Islet of Langerhans (tissue), 1 donor: ENCODE results near the gene STAG1.
"Not testable (repeated sequence)": the region's sequence is repeated elsewhere in the genome, so short reads cannot be mapped to it uniquely, and the experiment has no call there.

ENCODE experiments used
- FAIRE-seq: peaks from one replicate; lab custom pipeline; 2011; peaks lifted over from hg19 to GRCh38; lab: Jason Lieb, UNC

STAG1 gene

DNA sequence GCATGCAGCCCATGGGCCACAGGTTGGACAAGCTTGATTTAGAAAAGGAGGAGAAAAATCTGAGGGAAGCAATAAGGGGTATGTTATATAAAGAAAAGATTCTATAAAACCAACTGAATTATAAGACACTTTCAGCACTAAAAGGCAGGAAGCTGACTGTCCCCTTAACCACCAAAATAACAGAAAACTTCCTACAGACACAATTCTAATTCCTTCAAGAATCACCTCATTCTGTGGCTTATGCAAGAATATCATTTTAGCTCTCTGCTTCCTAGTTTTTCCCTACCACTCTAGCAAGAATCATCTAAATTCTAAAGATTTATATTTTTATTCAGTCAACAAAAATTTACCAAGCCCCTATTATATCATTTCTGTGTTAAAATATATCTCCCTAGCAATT is 6.3 kb downstream of the STAG1 start:
- FAIRE-seq: no peak

DNA sequence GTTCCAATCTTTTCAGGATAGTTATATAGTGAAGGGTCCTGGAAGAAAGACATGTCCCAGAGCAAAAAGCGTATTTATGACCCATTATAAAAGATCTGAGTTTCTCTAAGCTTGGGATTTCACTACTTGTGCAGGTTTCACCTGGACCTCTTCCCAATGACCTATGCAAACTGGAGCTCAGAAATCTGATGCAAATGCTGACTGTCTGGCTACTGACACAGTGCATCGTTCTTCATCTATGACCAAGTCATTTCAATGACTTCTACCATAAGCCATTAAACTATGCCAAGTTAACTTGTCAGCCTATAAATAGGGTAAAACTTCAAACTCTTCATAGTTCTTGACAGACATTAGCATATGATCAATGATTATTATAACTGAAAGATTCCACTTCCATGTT is 11.1 kb downstream of the STAG1 start:
- no peak for FAIRE-seq

DNA sequence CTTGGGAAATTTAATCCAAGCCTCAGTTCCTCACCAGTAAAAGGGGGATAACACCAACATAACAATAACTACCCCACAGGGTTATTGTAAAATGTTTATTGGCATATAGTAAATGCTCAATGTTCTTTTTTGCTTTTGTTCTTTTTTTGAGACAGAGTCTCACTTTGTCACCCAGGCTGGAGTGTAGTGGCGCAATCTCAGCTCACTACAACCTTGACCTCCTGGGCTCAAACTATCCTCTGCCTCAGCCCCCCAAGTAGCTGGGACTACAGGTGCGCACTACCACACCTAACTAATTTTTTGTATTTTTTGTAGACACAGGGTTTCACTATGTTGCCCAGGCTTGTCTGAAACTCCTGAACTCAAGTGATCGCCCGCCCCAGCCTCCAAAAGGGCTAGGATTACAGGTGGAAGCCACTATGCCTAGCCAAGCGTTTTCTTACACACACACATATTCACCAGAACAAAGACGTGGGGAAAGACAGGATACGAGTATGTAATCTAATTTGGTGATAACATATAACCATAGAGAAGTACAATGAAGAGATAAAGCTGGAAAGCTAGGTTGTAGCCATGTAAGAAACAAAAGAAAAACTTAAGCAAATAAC is 11.7 kb downstream of the STAG1 start:
- no peak for FAIRE-seq

DNA sequence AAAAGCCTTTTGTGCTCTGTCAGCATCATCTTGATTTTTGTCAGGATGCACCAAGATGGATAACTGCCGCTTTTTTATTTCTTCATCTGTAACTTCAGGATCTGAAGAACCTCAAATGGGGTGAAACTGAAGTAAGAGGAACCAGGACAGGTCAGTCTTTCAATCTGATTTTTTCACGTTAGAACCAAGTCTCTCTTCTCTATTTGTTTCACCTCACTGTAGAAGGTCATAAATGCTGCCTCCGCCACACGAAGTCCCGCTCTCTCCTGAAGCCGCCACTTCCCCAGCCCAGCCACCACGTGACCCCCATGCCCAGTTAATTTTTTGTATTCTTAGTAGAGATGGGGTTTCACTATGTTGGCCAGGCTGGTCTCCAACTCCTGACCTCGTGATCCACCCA is 15.2 kb downstream of the STAG1 start:
- not testable (repeated sequence) for FAIRE-seq

DNA sequence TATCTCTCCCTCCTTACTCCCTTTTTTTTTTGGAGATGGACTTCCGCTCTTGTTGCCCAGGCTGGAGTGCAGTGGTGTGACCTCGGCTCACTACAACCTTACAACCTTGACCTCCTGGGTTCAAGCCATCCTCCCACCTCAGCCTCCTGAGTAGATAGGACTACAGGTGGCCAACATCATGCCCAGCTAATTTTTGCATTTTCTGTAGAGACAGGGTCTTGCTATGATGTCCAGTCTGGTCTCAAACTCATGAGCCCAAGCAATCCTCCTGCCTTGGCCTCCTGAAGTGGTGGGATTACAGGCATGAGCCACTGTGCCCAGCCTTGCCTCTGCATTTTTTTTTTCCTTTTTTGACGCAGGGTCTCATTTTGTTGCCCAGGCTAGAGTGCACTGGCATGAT is 17.1 kb downstream of the STAG1 start:
- FAIRE-seq: no peak

DNA sequence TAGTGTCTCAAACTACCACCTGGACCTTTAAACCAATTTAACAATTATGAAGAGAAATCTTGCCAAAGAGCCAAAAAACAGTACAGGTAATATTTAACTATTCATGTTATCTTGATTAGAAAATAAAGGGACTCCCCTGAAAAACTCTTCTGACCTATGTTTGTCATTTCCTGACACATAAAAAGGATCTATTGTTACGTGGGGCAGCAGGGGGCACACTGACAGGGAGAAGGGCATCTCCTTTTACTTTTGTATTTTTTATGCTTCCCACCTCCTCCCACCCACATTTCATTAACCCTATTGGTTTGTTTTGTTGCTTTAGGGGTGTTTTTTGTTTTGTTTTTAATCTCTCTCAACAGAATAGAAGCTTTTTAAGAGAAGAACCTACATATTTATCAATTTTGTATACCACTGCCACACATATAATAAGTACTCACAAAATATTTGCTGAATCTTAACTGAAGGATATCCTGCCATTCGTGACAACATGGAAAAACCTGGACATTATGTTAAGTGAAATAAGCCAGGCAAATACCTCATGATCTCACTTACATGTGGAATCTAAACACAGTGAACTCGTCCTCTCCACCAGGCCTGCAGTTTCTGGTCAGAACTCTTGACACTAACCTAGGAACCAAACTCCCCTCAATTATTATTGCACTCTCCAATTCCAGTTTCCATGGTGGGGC is 17.7 kb downstream of the STAG1 start:
- FAIRE-seq: no peak

DNA sequence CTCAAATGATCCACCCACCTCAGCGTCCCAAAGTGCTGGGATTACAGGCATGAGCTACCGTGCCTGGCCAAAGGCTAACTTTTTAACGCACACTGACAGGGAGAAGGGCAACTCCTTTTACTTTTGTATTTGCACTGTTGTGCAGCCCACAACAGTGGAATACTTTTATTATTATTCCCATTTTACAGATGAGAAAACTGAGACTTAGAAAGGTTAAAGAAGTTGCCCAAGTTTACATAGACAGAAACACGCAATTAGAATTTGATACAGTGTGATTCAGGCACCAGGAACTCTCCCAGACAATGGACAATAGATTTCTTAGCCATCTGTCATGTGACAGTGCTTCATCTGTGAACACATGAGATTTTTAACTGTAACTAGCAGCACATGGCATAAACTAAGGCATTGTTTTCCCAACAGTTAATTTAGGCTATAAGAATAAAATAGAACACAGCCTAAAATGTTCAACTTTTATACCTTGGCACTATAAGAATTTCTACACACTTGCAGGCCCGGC is 18.8 kb downstream of the STAG1 start:
- no peak for FAIRE-seq

DNA sequence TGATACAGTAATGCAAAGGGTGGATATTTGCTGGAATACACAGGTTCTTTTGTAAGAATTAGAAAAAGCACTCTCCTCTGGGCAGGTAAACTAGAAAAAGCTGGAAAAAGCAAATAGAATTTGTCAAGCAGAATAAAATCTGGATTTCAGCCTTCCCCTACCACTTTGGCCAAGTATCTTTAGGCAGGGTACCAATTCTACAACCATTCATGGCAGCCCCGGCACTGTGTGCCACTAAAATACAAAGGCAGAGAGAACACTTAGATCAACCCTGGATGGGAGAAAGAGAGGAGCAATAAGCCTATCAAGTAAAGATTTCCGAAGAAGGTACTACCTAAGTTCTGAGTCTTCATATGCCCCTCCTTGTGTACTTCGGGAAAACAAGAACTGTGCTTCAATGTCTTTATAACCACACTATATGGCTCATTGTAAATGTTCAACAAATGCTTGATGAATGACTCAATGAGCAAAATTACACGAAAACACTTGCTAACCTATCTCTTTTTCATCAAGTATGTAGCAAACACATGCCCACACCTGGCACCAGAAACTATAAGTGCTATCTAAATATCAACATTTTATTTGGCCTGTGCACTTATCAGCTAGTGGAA is 20.8 kb downstream of the STAG1 start:
- no peak for FAIRE-seq

DNA sequence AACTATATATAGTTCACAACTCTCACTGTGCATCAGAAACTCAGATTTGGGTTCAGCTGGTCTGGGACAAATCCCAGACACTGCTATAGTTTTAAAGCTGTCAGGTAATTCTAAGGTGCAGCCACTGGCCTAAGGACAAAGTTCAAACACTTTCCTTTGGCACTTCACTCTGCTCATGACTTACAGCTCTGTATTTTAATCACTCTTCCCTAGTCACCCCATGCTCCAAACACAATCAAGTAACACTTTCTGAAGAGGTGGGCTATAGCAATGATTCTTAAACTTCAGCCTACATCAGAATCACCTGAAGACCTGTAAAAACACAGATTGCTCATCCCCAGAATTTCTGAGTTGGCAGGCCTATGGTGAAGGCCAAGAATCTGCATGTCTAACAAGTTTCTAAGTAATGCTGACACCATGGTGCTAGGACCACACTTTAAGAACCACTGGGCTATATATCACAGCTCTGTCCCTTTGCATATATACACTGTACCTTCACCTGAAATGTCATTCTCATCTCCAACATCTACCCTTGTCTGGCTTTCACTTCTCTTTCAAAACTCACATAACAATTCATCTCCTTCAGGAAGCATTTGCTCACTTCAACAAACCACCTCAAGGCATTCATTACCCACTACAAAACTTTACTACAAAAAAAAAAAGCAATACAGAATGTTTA is 21.4 kb downstream of the STAG1 start:
- FAIRE-seq: no peak

DNA sequence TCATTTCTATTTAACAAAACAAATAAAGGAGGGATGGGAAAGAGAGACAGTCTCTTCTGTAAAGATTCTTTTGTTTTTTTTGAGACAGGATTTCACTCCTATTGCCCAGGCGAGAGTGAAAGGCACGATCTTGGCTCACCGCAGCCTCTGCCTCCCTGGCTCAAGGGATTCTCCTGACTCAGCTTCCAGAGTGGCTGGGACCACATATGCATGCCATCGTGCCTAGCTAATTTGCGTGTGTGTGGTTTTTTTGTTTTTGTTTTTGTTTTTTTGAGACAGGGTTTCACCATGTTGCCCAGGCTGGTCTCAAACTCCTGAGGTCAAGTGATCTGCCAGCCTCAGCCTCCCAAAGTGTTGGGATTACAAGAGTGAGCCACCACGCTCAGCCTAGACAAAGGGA is 23.3 kb downstream of the STAG1 start:
- no peak for FAIRE-seq

DNA sequence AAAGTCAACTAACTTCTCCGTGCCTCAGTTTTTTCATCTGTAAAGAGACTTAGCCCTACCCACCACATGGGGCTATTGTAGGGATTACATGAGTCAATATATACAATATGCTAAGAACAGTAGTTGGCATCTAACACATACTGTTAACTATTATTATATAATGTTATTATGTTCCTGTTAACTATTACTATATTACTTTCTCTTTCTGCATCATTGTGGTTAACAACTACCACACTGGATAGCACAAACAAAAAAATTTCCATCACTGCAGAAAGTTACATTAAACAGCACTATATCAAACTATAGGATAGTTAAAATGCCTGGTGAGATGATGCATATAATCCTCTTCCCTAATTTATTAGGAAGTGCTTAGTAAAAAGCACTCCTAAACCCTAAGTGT is 23.7 kb downstream of the STAG1 start:
- FAIRE-seq: no peak

DNA sequence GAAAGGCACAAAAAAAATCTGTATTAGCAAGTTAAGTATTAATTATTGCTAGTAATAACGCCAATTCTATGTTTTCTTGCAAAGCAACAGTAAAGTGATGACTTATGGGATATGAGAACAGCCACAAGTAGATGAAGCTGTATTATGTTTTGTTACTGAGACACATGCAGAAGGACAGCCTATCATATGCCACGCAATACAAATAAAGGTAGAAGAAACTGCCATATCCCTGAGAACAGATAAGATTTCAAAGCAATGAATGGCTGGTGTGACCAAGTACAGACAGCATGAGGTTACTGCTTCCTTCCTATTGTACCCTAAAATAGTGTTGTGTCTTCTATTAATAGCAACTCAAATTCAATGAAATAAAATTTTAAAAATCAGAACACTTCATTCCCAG is 26.7 kb downstream of the STAG1 start:
- FAIRE-seq: no peak

DNA sequence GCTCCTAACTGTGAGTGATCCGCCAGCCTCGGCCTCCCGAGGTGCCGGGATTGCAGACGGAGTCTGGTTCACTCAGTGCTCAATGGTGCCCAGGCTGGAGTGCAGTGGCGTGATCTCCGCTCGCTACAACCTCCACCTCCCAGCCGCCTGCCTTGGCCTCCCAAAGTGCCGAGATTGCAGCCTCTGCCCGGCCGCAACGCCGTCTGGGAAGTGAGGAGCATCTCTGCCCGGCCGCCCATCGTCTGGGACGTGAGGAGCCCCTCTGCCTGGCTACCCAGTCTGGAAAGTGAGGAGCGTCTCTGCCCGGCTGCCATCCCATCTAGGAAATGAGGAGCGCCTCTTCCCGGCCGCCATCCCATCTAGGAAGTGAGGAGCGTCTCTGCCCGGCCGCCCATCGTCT is 29.3 kb downstream of the STAG1 start:
- FAIRE-seq: not testable (repeated sequence)

DNA sequence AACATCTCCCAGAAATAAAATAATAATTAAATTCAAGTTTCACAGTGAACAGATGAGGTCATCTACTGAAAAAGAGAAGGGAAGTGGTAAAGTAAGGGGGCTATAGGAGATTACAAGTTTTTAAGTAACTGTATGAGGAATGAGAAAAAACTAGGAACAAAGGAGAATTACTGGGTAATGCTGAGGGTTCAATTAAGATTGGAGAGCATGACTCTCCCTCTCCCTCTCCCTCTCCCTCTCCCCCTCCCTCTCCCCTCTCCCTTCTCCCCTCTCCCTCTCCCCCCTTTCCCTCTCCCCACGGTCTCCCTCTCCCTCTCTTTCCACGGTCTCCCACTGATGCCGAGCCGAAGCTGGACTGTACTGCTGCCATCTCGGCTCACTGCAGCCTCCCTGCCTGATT is 29.8 kb downstream of the STAG1 start:
- not testable (repeated sequence) for FAIRE-seq

DNA sequence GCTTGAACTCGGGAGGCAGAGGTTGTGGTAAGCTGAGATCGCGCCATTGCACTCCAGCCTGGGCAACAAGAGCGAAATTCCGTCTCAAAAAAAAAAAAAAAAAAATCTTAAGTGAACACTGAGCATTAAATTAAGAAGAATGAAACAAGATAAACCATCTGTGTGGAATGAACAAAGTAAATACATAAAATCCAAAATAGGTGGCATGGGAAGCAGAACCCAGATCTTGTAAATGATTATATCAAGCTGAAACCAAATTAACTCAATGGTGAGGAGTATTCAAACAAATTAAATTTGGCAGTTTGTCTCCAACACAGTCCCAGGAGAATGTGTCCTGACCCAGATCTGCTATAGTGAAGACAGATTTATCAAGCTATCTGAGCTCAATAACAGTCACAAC is 32.1 kb downstream of the STAG1 start:
- no peak for FAIRE-seq

DNA sequence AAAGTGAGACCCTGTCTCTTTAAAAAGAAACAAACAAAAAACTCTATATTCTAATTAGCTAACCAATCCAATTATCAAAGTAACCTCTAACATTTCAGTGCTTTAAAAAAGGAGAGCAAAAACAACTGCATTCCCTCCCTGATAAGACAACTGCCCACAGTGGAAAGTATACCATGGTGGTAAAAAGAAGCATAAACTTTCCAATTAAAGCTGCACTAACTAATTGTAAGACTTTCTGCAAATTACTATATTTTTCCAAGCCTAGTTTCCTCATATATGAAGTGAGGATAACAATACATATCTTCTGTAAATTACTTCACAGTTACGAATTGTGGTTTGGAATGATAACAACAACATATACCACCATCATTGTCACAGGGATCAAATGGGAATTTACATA is 35.5 kb downstream of the STAG1 start:
- no peak for FAIRE-seq

DNA sequence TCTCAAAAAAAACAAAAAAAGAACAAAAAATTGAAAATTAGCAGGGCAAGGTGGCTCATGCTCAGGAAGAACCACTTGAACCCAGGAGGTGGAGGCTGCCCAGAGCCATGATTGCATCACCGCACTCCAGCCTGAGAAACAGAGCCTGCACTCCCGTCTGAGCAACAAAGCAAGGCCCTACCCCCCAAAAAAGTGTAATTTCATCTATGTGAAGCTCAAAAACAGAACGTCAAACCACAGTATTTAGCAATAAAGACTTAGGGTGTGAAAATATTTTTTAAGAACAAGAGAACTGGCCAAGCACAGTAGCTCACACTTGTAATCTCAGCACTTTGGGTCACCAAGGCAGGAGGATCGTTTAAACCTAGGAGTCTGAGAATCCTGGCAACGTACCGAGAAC is 38.2 kb downstream of the STAG1 start:
- FAIRE-seq: no peak

DNA sequence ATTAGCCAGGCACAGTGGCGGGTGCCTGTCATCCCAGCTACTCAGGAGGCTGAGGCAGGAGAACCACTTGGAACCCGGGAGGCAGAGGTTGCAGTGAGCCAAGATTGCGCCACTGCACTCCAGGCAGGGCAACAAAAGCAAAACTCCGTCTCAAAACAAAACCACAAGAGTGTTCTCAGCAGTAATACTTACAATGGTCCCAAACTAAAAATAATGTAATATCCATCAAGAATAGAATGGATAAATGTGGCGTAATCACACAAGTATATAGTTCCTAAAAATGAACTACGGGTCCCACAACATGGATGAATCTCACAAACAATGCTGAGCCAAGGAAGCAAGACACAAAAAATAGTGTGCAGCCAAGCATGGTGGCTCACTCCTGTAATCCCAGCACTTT is 39.2 kb downstream of the STAG1 start:
- FAIRE-seq: no peak

DNA sequence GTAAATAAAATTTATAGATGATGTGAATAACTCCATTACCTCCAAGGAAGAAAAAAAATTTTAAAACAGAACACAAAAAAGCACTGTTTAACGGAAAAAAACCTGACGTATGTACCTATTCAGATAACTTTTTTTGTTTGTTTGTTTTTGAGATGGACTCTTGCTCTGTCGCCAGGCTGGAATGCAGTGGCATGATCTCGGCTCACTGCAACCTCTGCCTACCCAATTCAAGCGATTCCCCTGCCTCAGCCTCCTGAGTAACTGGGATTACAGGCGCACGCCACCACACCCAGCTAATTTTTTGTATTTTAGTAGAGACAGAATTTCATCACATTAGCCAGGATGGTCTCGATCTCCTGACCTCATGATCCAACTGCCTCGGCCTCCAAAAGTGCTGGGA is 40.3 kb downstream of the STAG1 start:
- not testable (repeated sequence) for FAIRE-seq

DNA sequence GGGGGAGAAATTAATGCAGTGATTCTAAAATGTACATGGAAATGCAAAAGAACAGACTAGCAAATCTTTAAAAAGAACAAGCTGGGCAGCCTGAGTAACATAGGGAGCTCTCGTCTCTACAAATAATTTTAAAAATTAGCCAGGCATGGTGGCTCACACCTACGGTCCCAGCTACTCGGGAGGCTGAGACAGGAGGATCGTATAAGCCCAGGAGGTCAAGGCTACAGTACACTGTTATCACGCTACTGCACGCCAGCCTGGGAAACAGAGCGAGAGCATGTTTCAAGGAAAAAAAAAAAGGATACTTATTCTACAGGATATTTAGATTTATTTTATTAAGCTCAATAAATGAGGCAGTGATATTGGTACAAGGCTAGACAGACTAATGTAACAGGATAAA is 40.9 kb downstream of the STAG1 start:
- FAIRE-seq: no peak

DNA sequence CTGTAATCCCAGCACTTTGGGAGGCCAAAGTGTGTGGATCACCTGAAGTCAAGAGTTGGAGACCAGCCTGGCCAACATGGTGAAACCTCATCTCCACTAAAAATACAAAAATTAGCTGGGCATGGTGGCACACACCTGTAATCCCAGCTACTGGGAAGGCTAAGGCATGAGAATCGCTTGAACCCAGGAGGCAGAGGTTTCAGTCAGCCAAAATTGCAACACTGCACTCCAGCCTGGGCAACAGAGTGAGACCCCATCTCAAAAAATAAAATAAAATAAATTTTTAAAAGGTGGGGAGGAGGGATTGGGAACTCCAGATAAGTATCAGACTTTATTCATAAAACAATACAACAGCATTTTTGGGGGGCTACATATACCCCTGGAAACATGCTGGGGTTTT is 42.4 kb downstream of the STAG1 start:
- not testable (repeated sequence) for FAIRE-seq

DNA sequence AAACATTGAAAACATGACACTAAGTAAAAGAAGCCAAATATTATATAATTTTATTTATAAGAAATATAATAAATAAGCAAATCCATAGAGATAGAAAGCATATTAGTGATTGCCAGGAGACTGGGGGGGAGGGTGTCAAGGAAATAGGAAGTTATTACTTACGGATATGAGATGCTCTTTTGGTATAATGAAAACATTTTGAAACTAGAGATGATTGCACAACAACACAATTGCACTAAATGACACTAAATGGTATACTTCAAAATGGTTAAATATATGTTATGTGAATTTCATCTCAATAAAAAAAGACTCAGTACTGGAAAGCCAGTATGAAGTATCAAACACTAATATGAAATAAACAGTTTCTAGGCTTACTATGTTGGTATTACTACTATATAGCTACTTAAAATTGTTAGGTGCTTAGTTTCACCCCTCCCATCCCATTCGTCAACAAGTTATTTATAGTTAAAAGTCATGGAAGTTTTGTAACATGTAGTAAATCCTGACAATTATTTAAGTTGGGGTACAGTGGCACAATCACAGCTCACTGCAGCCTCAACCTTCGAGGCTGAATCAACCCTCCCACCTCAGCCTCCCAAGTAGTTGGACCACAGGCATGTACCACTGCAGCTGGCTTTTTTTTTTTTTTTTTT is 43.7 kb downstream of the STAG1 start:
- no peak for FAIRE-seq

DNA sequence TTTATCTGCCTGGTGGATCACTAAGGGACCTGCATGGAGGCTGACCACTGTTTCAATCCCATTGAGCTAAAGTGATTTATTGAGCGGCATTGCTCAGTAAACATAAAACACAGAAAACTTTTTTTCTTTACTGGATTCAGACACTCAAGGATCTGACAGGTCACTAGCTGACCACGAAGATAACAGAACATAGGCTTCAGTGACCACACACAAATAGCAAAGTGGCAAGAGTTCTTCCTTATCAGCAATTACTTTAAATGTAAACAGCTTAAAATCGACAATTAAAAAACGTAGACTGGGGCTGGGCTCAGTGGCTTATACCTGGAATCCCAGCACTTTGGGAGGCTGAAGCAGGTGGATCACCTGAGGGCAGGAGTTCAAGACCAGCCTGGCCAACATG is 48.7 kb downstream of the STAG1 start:
- FAIRE-seq: no peak
